Activated effector memory CD4-positive, alpha-beta T cell treated with Interleukin-2 at 50 U/mL for 16 hours (primary cell): Measurements from ENCODE around the gene ANKRD29.
"Not testable (repeated sequence)": the region's sequence is repeated elsewhere in the genome, so short reads cannot be mapped to it uniquely, and the experiment has no call there.

Experiments used
- DNase-seq: peaks from one replicate; pipeline ENCODE4 v3.0.0-alpha.2; 2020

ANKRD29 gene

DNA sequence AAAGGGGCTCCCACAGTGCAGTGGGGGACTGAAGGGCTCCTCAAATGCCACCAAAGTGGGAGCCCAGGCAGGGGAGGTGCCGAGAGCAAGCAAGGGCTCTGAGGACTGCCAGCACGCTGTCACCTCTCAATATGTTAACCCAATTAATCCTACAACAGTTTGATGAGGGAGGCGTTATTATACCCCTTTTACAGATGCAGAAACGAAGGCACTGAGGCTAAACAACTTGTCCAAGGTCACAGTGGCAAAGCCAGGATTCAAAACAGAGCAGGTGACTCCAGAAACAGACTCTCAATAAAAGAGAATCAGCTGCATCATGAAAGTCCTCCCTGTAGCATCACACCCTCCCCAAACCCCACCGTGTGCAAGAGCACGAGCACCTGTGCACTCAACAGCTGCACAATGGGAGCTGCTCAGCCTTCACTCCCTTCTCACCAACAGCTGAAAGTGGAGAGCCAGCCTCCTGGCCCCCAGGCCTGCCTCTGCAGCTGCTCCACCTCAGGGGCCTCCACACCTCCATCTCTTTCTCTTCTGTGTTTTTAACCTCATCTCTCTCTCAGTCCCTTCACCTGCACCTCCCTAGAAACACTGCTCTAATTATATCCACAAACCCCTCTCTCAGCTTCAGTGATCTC, 84.5 kb downstream of the ANKRD29 start:
- no peak for DNase-seq

DNA sequence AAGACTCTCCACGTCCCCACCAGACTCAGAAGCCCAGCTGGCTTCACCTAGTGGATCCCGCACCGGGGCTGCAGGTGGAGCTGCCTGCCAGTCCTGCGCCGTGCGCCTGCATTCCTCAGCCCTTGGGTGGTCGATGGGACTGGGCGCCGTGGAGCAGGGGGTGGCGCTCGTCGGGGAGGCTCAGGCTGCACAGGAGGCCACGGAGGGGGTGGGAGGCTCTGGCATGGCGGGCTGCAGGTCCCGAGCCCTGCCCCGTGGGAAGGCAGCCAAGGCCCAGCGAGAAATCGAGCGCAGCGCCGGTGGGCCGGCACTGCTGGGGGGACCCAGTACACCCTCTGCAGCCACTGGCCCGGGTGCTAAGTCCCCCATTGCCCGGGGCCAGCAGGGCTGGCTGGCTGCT, 85.2 kb downstream of the ANKRD29 start:
- not testable (repeated sequence) for DNase-seq

DNA sequence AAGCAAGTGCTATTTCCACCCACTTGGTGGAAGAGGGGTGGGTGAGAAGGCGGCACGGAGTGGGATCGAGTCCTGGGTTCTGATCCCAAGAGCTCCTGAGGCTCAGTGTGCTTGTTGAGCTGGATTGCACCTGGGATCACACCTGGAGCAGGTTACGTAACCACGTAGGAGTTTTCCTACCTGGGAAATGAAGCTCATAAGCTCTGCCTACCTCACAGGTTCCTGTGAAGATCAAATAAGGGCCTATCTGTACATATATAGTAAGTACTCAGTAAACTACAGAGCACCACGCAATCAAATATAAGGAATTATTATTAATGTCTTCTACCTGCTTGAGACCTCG, 87.4 kb downstream of the ANKRD29 start:
- no peak for DNase-seq

DNA sequence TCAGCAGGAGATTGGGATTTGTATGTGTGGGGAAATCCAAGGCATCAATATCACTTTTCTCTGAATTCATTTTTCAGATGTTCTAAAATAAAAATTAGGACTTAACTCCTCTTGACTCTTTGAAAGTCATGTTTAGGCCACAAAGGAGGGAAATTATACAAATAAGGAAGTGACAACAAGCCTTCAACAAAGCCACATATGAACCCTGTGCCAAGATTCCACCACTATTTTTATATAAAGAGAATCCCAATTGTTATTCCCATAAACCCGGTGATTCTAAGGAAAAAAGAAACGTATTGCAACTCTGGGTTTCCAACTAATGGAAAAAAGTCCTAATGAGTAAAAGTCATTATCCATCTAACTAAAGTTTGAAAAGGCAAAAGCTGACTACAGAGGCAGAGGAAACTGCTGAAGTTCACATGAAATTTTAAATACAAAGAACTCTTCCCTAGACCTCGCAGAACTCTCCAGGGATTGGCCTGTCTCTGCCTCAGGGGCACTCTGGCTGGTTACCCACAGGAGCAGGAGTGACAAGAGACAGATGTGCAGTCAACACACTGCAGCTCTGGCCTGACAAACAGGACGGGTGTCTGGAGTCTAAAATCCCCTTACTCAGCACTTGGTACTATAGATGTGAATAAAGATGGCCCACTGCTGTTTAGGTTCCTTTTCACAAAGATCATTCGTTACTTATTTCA, 88.0 kb downstream of the ANKRD29 start:
- DNase-seq, result no peak

DNA sequence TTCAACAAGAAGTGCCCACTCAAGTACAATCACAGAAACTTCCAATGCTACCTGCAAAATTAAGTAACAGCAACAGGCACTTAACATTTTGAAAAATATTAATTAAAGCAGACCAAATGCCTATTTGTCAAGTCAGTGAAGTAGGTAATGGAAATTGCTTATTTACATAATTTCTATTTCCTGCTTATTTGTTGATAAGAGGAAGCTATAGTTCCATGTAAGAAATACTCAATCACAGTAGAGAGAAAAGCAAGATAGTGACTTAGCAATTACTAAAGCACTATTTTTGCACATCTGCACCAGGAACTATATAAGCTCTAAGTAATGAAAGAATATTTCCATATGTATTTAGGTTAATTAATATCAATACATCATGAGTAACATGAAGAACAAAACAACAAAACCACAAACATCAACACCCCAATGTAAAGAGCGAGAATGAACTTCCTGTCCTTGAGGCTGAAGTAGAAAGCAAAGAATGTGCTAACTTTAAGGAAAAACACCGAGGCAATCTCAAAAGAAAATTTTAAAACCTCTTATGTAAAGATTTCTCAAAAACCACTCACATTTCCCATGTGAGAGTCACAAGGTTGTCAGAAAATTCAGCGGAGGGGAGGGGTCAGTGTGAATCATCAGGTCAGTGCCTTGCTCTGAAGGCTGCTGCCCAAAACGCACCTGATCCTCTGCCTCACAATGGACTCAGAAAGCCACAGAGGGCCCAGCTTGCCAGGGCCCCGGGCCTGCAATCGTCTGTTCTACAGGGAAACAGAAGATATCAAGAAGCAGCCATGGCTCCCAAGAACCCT, 88.9 kb downstream of the ANKRD29 start:
- peak; percentile 25 for DNase-seq

DNA sequence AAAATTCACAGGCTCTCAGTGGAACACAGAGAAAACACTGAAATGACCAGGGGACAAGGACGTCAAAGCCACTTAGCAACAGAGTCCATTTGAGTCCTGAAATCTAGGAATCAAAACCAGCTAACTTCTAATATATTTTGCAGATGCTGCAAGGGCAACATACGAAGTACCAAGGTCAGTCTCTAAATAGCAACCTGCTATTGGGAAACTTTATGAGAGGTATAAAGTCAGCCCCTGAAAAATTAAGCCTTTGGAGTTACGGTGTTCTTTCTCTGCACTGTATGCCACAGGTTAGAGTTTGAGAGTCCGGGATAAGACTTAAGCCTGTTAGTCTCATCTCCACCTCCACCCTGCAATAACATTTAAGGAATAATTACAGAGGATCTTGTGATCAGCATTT, 89.7 kb downstream of the ANKRD29 start:
- no peak for DNase-seq

DNA sequence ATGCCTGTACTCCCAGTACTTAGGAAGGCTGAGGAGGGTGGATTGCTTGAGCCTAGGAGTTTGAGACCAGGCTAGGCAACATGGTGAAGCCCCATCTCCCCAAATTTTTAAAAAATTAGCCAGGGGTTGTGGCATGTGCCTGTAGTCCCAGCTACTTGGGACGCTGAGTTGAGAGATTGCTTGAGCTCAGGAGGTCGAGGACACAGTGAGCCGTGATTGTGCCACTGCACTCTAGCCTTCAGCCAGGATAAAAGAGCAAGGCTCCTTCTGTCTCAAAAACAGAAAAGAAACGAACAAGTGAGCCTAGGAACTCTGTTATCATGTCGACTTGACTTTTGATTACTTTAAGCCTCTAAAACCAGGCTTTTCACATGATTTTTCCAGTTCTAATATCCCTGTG, 90.1 kb downstream of the ANKRD29 start:
- no peak for DNase-seq

DNA sequence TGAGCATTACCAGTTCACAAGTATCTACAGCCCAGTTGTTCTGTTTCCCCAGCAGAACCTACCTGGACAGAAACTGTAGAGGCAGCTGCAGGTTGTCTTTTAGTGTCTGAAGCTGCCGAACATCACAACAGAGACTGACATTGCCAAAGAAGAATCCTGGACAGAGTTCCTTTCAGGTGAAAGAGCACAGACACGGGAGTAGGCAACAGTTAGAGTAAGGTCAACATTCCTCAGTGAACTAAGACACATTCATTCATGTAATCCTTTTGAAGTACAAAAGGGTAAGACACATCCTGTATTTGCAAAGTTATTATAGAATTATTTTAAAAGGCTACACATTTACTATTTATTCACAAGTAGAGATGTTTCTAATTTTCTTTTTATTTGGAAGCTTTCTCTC, 90.7 kb downstream of the ANKRD29 start:
- no peak for DNase-seq

DNA sequence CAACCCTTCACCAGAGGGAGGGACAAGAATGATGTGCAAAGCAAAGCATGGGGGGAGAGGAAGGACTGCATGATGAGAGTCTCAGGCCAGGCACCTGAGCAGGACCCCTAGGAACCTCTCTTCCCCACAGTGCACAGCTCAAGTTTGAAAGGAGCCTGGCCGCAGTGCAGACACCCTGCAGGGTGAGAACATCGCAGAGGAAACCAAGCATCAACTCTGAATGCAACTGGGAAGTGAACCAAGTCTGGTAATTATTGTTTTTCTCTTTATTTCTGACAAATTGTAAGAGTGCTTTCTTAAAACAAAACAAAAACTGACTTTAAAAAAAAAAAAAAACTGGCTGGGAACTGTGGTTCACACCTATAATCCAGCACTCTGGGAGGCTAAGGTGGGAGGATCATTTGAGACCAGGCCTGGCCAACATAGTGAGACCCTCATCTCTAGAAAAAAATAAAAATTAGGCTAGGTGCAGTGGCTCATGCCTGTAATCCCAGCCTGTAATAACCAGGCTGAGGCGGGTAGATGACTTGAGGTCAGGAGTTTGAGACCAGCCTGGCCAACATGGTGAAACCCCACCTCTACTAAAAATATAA, 91.7 kb downstream of the ANKRD29 start:
- DNase-seq, result no peak

DNA sequence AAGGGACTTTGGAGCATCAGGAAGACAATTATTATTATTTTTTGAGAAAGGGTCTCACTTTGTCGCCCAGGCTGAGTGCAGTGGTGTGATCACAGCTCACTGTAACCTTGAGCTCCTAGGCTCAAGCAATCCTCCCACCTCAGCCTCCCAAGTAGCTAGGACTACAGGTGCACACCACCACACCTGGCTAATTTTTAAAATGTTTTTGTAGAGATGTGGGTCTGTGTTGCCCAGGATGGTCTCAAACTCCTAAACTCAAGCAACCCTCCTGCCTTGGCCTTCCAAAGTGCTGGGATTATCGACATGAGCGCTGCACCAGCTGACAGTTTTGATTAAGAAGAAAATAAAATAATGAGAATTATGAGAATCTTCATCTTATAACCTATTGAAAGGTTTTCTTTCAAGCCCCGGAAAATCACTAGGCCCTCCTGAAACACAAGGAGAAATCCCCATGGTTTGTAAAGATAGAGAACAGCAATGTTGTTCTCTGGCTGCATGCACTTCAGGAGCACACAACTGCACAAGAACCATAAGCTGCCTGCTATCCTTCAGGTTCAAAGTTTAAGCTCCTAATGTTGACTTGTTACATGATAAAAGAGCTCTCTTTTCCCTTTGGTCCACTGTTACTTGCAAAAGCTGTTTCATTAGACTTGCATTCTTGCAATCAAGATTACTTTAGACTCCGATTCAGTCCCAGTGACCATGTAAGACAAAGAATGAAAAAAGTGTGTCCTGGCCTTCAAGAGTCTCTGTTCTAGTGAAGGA, 93.2 kb downstream of the ANKRD29 start:
- DNase-seq, result no peak

DNA sequence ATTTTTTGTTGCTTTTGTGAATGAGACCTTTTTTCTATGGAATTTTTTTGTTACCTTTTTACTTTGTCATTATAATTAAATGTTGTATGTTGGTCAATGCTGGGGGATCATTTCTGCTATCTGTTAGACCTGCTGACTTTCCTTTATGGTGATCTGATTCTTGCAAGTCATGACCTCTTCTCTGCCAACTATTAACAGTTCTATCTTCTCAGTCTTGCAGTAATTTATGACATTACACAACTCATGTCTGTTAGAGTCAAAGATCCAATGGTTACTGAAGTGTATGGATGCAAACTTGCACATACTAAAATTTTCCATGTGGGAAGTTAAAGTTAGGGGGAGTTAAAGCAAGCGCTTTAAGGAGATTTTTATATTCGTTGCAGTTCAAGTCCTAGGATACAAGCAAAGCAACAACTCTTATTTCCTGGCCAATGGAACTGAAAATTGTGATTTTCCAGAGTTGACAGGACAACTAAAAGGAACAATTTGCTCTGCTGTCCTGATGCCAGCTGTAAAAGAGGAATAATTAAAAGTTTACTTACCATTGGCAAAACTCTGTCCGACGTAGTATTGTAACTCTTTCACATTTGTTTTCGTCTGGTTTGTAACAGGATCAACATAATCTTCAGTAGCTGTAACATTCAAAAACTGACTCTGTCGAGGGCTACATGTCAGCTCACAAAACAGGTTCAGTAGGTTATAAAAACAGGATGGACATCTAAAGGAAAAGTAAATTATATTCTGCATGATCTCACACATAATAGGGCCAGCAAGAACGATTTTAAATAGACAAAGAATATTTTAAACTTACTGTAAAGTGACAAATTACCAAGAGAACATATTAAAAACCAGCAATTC, 94.2 kb downstream of the ANKRD29 start:
- DNase-seq, result no peak

DNA sequence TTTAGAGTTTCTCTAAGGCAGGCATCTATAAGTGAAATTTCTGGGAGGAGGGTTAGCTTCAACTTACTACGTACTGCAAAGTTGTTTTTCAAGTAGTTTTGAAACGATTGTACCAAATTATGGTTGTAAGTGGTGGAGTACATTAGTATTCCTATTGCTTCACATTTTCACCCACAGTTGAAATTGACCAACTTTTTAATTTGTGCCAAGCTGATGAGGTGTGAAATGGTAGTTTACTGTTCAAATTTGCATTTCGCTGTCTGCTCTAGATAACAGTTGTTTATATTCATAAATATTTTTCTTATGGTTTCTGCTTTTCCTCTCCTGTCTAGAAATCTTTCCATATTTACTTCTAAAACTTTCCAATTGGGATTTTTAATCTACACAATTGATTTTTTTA, 95.0 kb downstream of the ANKRD29 start:
- DNase-seq, result no peak

DNA sequence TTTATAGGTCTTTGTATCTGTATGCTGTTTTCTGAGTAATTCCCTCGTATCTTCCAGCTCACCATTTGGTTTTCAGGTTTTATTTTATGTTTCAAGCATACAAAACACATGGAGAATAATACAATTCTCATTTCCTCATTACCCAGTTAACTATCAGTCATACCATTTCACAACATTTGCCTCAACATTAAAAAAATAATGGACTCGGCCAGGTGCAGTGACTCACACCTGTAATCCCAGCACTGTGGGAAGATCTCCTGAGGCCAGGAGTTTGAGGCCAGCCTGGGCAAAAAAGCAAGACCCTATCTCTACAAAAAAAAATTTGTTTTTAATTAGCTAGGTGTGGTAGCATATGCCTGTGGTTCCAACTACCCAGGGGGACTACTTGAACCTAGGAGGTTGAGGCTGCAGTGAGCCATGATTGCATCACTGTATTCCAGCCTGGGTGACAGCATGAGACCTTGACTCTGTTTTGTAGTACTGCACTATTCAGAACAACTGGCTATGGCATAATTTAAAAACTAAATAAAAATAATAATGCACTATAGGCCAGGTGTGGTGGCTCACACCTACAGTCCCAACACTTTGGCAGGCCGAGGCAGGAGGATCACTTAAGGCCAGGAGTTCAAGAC, 96.7 kb downstream of the ANKRD29 start:
- DNase-seq, result no peak

DNA sequence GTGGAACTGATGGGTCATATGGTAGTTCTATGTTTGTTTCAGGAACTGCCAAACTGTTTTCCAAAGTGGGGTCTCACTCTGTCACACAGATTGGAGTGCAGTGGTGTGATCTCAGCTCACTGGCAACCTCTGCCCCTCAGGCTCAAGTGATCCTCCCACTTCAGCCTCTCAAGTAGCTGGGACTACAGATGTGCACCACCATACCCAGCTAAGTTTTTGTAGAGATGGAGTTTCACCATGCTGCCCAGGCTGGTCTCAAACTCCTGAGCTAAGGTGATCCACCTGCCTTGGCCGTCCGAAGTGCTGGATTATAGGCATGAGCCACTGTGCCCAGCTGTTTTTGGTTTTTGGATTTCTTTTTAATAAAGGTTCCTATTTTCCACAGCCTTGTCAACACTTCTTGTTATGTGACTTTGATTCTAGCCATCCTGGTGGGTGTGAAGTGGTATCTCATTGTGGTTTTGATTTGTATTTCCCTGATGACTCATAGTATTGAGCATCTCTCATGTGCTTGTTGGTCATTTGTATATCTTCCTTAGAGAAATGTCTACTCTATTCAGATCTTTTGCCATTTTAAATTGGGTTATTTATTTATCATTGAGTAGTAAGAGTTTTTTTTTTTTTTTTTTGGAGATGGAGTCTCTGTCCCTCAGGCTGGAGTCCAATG, 99.2 kb downstream of the ANKRD29 start:
- no peak for DNase-seq

DNA sequence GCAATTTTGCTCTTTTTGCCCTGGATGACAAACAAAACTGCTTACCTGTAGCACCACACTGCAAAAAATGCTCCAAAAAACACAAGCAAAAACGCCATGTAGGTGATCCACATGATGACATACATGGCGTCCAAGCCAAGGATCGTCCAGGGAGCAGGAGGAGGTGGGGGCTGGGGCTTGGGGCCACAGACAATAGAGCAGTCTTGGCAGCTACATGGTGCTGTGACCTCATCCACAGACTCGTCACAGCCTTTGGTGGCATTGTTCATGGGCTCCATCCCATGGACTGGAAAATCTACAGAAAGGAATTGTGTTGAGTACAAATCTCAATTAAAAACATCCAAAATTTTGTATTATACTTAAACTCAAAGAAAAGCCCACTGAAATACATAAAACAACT, 102.5 kb downstream of the ANKRD29 start:
- DNase-seq, result no peak

DNA sequence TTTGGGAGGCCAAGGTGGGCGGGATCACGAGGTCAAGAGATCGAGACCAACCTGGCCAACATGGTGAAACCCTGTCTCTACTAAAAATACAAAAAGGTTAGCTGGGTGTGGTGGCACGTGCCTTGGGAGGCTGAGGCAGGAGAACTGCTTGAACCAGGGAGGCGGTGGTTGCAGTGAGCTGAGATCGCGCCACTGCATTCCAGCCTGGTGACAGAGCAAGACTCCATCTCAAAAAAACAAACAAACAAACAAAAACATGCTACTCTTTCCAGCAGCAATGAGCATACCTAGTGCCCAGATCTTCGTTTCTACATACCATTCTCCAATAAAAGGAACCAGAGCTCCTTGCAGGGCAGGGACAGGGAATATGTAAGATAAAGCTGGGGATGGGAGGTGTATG, 105.2 kb downstream of the ANKRD29 start:
- not testable (repeated sequence) for DNase-seq

DNA sequence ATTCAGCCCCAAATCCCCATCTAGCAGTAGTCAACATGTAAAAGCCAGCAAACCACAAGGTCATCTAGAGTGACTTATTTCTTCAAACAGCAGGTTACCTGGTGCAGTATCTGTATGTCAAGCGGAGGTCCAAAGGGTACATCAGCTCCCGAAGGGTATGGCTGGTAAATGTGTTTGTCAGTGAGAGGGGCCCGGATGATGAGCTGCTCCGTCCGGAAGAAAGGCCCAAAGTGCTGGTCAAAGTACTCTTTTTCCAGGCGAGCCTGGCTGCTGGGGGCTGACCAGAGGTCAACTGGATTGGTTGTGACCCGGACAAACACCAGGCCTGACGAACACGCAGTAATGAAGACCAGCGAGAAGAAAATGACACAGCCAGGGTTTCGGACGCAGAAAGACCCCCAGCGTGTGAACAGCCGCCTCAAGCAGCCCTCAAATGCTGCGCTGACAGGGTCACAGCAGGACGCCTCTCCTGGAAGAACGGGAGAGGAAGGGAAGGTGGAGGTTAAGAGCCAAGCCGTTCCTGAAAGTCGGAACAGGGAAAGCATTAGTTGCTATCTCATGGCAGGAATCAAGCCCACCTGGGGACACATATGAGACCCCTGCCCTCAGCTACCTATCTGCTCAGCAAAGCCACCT, 106.4 kb downstream of the ANKRD29 start:
- DNase-seq, result no peak

DNA sequence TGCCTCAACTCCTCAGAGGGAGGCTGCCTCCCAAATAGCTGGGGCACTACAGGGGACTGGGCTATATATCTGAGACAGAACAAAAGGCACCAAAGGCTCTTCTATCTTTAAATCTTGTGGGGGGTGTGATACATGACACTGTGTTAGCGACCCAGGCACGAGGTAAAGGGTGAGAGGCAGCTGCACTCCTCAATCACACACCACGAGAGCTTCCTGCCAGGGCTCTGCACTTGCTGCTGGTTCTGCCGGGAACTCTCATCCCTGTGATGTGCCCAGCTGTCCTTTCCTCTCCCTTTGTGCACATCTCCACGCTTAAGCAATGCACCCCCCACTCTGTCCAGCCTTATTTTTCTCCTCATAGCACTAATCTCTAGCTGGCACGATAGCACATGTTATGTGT, 108.8 kb downstream of the ANKRD29 start:
- no peak for DNase-seq

DNA sequence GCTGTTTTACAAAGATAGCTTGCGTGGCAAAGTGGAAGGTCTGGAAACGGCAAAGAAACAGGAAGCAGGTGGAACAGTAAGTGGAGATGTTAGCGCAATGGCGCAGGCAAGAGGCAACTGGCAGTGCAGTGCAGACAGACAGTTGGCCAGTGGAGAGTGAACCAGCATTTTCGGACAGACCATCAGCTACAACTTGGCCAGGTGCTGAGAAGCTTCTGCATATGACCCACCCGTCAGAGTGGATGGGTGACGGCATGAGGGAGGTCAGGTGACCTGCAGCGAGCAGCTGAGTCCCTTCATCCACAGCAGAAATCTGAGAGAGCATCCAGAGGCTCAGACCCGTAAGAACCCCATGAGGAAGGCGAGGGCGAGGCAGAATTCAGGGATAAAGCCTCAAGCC, 110.2 kb downstream of the ANKRD29 start:
- no peak for DNase-seq

DNA sequence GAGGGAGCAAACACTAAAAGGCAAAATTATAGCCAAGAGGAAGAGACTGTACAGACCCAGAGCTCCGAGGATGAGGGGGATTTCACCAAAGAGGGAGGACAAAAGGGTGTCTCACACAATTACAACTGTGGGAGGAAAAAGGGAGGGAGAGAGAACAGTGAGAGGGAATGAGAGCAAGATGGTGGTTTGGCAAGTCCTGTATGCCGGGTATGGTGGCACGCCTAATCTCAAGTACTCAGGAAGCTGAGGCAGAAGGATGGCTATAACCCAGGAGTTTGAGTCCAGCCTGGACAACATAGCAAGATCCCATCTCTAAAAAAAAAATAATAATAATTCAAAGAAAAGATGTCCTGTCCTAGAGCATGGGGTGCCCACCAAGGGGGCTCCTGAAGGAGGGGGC, 110.7 kb downstream of the ANKRD29 start:
- DNase-seq, result no peak

DNA sequence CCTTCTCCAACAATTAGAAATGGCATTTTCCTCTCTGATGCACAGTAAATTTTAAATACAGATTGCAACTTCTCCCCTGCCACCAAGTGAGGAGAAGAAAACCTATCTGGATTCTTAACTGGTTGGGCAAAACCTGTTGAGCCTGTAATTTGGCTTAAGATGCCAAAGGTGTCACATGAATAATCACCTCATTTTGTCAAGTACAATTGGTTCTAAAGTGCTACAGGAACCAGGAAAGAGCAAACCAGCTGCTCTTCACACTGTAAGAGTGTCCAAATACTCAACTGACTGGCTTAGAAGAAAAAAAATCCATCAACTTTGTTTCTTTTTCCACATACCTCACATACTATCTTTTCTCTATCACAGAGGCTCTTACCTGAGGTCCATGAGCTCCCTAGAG, 111.8 kb downstream of the ANKRD29 start:
- DNase-seq, result no peak
